ENCODE measurements around the gene SCNN1G. TPM values are rescaled to one million over a fixed set of nuclear protein-coding genes. Genes with fewer than 3 reads are reported as not detected.

Gene SCNN1G
- total RNA-seq, 1 donor from 2014 or later: not detected

- no peaks in the 10 kb centered on the region for H3K27me3 ChIP-seq
- H3K9ac ChIP-seq: no peak overlapping the region
- no peak overlapping the region for H3K27ac ChIP-seq
- H3K4me1 Mint-ChIP-seq: no peaks in the 10 kb centered on the region
- no peak overlapping the region for H3K4me2 ChIP-seq
- no peaks in the 10 kb centered on the region for H4K20me1 ChIP-seq (ENCODE audit: low read depth)
- no peak overlapping the region for H3K4me3 Mint-ChIP-seq
- H3K36me3 ChIP-seq: no peaks in the 10 kb centered on the region
- no peak overlapping the region for H2AFZ ChIP-seq (replicated peaks)
- no peaks in the 10 kb centered on the region for H3K79me2 ChIP-seq (ENCODE audit: low read depth)
- no peaks in the 10 kb centered on the region for H3K4me1 ChIP-seq
- H3K27me3 Mint-ChIP-seq (ENCODE audit: insufficient read depth, low read depth): peaks cover 4% of the 10 kb centered on the region
- H3K4me3 ChIP-seq: no peak overlapping the region
- TF ChIP-seq EZH2phosphoT487 (IDR thresholded peaks at IDR 0.05): no peak
- TF ChIP-seq EZH2 (IDR thresholded peaks at IDR 0.05): no peak
- no peak for TF ChIP-seq CTCF (IDR thresholded peaks at IDR 0.05)
- DNase-seq (ENCODE audit: low spot score): peak; percentile 12
- H3K36me3 Mint-ChIP-seq: no peaks in the 10 kb centered on the region
- no peaks in the 10 kb centered on the region for H3K9me3 ChIP-seq (ENCODE audit: low read depth)
- peaks cover 2% of the 10 kb centered on the region for H3K9me3 Mint-ChIP-seq
- no peak overlapping the region for H3K27ac Mint-ChIP-seq
- peaks cover 3% of the 10 kb centered on the region for H3F3A ChIP-seq (ENCODE audit: low read depth)
Measured at GRCh38 chr16:23254338-23254737, 71.8 kb downstream of the SCNN1G start.

GRCh38 chr16:23255000-23255399 is 72.5 kb downstream of the SCNN1G start:
- no peak for DNase-seq (ENCODE audit: low spot score)
- Histone ChIP-seq H3K4me1 (no peaks in the 10 kb centered on the region), H3K36me3 (no peaks in the 10 kb centered on the region), H3K4me3 (no peak overlapping the region), H3K9me3 (ENCODE audit: low read depth) (no peaks in the 10 kb centered on the region), H3F3A (ENCODE audit: low read depth) (peaks cover 3% of the 10 kb centered on the region), H3K27me3 (no peaks in the 10 kb centered on the region), H3K27ac (no peak overlapping the region), H3K4me2 (no peak overlapping the region), H2AFZ (replicated peaks) (no peak overlapping the region), H3K9ac (no peak overlapping the region), H4K20me1 (ENCODE audit: low read depth) (no peaks in the 10 kb centered on the region), H3K79me2 (ENCODE audit: low read depth) (no peaks in the 10 kb centered on the region)
- no peak overlapping the region for H3K27ac Mint-ChIP-seq
- no peaks in the 10 kb centered on the region for H3K4me1 Mint-ChIP-seq
- TF ChIP-seq EZH2phosphoT487 (IDR thresholded peaks at IDR 0.05) (no peak), CTCF (IDR thresholded peaks at IDR 0.05) (no peak), EZH2 (IDR thresholded peaks at IDR 0.05) (no peak)
- H3K36me3 Mint-ChIP-seq: no peaks in the 10 kb centered on the region
- peaks cover 4% of the 10 kb centered on the region for H3K9me3 Mint-ChIP-seq
- no peak overlapping the region for H3K4me3 Mint-ChIP-seq
- peaks cover 2% of the 10 kb centered on the region for H3K27me3 Mint-ChIP-seq (ENCODE audit: insufficient read depth, low read depth)

- H2AFZ ChIP-seq (replicated peaks): no peak overlapping the region
- DNase-seq (ENCODE audit: low spot score): no peak
- H3K4me3 Mint-ChIP-seq: no peak overlapping the region
- H3K79me2 ChIP-seq (ENCODE audit: low read depth): no peaks in the 10 kb centered on the region
- H3F3A ChIP-seq (ENCODE audit: low read depth): peaks cover 3% of the 10 kb centered on the region
- no peaks in the 10 kb centered on the region for H3K4me1 Mint-ChIP-seq
- no peaks in the 10 kb centered on the region for H3K36me3 ChIP-seq
- peaks cover 2% of the 10 kb centered on the region for H3K9me3 Mint-ChIP-seq
- no peak overlapping the region for H3K9ac ChIP-seq
- no peaks in the 10 kb centered on the region for H4K20me1 ChIP-seq (ENCODE audit: low read depth)
- no peak overlapping the region for H3K4me2 ChIP-seq
- H3K27me3 ChIP-seq: no peaks in the 10 kb centered on the region
- no peak overlapping the region for H3K27ac ChIP-seq
- no peak overlapping the region for H3K27ac Mint-ChIP-seq
- TF ChIP-seq CTCF (IDR thresholded peaks at IDR 0.05): no peak
- TF ChIP-seq EZH2phosphoT487 (IDR thresholded peaks at IDR 0.05): no peak
- TF ChIP-seq EZH2 (IDR thresholded peaks at IDR 0.05): no peak
- H3K4me3 ChIP-seq: no peak overlapping the region
- H3K4me1 ChIP-seq: no peaks in the 10 kb centered on the region
- peaks cover 2% of the 10 kb centered on the region for H3K27me3 Mint-ChIP-seq (ENCODE audit: insufficient read depth, low read depth)
- no peaks in the 10 kb centered on the region for H3K36me3 Mint-ChIP-seq
- H3K9me3 ChIP-seq (ENCODE audit: low read depth): no peaks in the 10 kb centered on the region
Measured at GRCh38 chr16:23256440-23256839, 73.9 kb downstream of the SCNN1G start.

Data from neural progenitor cell (in vitro differentiated cells).